Testis (tissue), 3 donors: ENCODE measurements around the gene PAPOLA. TPM values are rescaled to one million over a fixed set of nuclear protein-coding genes. Genes with fewer than 3 reads are reported as not detected.

Source experiments
- DNase-seq: peaks from one replicate; pipeline ENCODE4 v3.0.0-alpha.2; 2019
- H3K27ac ChIP-seq, 2 donors: fragments of 200-600 bp; sonication (generic); one replicate each; pipeline ENCODE4 v1.5.1; 2019
- H3K27me3 ChIP-seq: fragments of 200-600 bp; sonication (generic); one replicate; pipeline ENCODE4 v1.5.1; 2019
- H3K36me3 ChIP-seq: fragments of 200-600 bp; sonication (generic); one replicate; pipeline ENCODE4 v1.5.1; 2017; ENCODE audit warnings: low read depth; ENCODE audit errors: missing control alignments
- H3K4me1 ChIP-seq: fragments of 200-600 bp; sonication (generic); one replicate; pipeline ENCODE4 v1.5.1; 2019
- H3K4me3 ChIP-seq, 2 donors: fragments of 200-600 bp; sonication (generic); one replicate each; pipeline ENCODE4 v1.5.1; 2017 to 2019
- H3K9me3 ChIP-seq: fragments of 200-600 bp; sonication (generic); one replicate; pipeline ENCODE4 v1.5.1; 2017
- POLR2A ChIP-seq: fragments of 450-650 bp; IDR thresholded peaks from one replicate; pipeline ENCODE4 v1.6.1; 2017; ENCODE audit warnings: antibody characterized with exemption, mild to moderate bottlenecking, moderate library complexity
- WGBS, 2 donors: methylation state at CpG; one replicate each; pipeline ENCODE4 v1.1.5; 2018; 5-methylcytosine and 5-hydroxymethylcytosine counted together
- intact Hi-C: fragments of 100-400 bp; cut with DNase I; formaldehyde crosslinking; loops from one replicate; pipeline ENCODE4 v1.15.1; 2023; ENCODE audit warnings: low total_unique reads
- polyA plus RNA-seq: library from polyadenylated mRNA; stranded (reverse); fragments of 350-450 nt; fragmentation: Illumina TruSeq; extraction: RNeasy Lipid Tissue Mini Kit (QIAGEN cat#74804); gene quantifications from one replicate; pipeline ENCODE4 v1.2.3, GENCODE V29; 2014; ENCODE audit warnings: low read depth, low replicate concordance; ENCODE audit not compliant: insufficient read depth
- total RNA-seq, 2 donors: library from RNA; depleted of rRNA; stranded (reverse); fragments of >200 nt; gene quantifications; one replicate each; pipeline ENCODE4 v1.2.3, GENCODE V29; 2016
- TF ChIP-seq, protein P1 (sequence below), 3 experiments: fragments of 450-650 bp in 2 of 3; fragments of 200-600 bp in 1 of 3; sonication (generic) in 1 of 3; IDR thresholded peaks; one replicate each; pipeline ENCODE4 v1.5.1; 2016 to 2019; ENCODE audit warnings: antibody characterized with exemption in 3 of 3, mild to moderate bottlenecking in 2 of 3, moderate library complexity in 1 of 3

Gene PAPOLA
- total and polyA plus RNA-seq, 3 donors from 2014 or later = 166 to 255 (median 194) TPM

- WGBS, 2 donors = 45 to 48% methylated on average over 2 to 3 of the region's 3 CpGs
- H3K27me3 ChIP-seq = no peaks in the 10 kb centered on the region
- intact Hi-C loops = no loop called here
Observed at GRCh38 chr14:96576937-96577336, 74.8 kb downstream of the PAPOLA start.

GRCh38 chr14:96578619-96579018, 76.4 kb downstream of the PAPOLA start:
- H3K27me3 ChIP-seq = no peaks in the 10 kb centered on the region
- TF ChIP-seq, protein P1, sequence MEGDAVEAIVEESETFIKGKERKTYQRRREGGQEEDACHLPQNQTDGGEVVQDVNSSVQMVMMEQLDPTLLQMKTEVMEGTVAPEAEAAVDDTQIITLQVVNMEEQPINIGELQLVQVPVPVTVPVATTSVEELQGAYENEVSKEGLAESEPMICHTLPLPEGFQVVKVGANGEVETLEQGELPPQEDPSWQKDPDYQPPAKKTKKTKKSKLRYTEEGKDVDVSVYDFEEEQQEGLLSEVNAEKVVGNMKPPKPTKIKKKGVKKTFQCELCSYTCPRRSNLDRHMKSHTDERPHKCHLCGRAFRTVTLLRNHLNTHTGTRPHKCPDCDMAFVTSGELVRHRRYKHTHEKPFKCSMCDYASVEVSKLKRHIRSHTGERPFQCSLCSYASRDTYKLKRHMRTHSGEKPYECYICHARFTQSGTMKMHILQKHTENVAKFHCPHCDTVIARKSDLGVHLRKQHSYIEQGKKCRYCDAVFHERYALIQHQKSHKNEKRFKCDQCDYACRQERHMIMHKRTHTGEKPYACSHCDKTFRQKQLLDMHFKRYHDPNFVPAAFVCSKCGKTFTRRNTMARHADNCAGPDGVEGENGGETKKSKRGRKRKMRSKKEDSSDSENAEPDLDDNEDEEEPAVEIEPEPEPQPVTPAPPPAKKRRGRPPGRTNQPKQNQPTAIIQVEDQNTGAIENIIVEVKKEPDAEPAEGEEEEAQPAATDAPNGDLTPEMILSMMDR (IDR thresholded peaks at IDR 0.05) = no peak
- no peak for TF ChIP-seq POLR2A
- WGBS, 2 donors = 72 to 85% methylated on average over 4 to 6 of the region's 6 CpGs
- no peaks in the 10 kb centered on the region for H3K36me3 ChIP-seq
- H3K9me3 ChIP-seq = no peaks in the 10 kb centered on the region
- no peak overlapping the region for H3K27ac ChIP-seq
- intact Hi-C loops = no loop called here
- no peak for DNase-seq
- H3K4me3 ChIP-seq = no peak overlapping the region
- peaks cover 3% of the 10 kb centered on the region for H3K4me1 ChIP-seq

More at GRCh38 chr14:96576937-96577336, 74.8 kb downstream of the PAPOLA start:
- DNase-seq = no peak
- TF ChIP-seq, protein P1 (IDR thresholded peaks at IDR 0.05) = no peak
- TF ChIP-seq POLR2A = no peak
- H3K4me1 ChIP-seq = peaks cover 3% of the 10 kb centered on the region
- H3K9me3 ChIP-seq = no peaks in the 10 kb centered on the region
- H3K4me3 ChIP-seq = no peak overlapping the region
- H3K27ac ChIP-seq = no peak overlapping the region
- H3K36me3 ChIP-seq = no peaks in the 10 kb centered on the region

DNA sequence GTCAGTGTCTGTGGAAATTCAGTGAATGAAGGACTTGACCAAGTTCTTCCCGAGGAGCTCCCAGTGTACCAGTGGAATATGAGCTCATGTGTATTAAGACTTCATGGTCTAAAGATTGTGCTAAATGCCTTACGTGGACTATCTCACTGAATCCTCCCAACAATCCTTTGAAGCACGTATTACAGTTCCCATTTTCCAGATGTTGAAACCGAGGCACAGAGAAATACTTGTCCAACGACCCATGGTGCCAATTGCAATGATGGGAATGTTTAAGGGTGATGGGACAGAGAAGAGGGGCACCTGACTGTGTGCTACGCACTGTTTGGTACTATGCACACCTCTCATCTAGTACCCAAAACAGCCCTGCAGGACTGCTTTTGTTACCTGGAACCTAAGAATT, 77.2 kb downstream of the PAPOLA start:
- no peak for DNase-seq
- no peak for TF ChIP-seq POLR2A
- TF ChIP-seq, protein P1 (IDR thresholded peaks at IDR 0.05) = no peak
- WGBS, 2 donors = 87 to 94% methylated on average over 6 of the region's 6 CpGs
- intact Hi-C loops = no loop called here
- H3K27ac ChIP-seq = no peak overlapping the region
- no peaks in the 10 kb centered on the region for H3K27me3 ChIP-seq
- H3K4me3 ChIP-seq = no peak overlapping the region
- H3K36me3 ChIP-seq = no peaks in the 10 kb centered on the region
- H3K4me1 ChIP-seq = peaks cover under 1% of the 10 kb centered on the region
- no peaks in the 10 kb centered on the region for H3K9me3 ChIP-seq

GRCh38 chr14:96579855-96580254, 77.7 kb downstream of the PAPOLA start:
- intact Hi-C loops = no loop called here
- WGBS, 2 donors = 81 to 90% methylated on average over 6 of the region's 6 CpGs
- TF ChIP-seq POLR2A = no peak
- TF ChIP-seq, protein P1 (IDR thresholded peaks at IDR 0.05) = no peak

GRCh38 chr14:96580566-96580965, 78.4 kb downstream of the PAPOLA start:
- Histone ChIP-seq H3K4me1 (no peaks in the 10 kb centered on the region), H3K9me3 (no peaks in the 10 kb centered on the region), H3K36me3 (no peaks in the 10 kb centered on the region), H3K4me3 (no peak overlapping the region), H3K27ac (no peak overlapping the region), H3K27me3 (no peaks in the 10 kb centered on the region)
- no peak for DNase-seq
- intact Hi-C loops = no loop called here
- TF ChIP-seq, protein P1 (IDR thresholded peaks at IDR 0.05) = no peak
- no peak for TF ChIP-seq POLR2A
- WGBS, 2 donors = 48 to 54% methylated on average over 9 of the region's 9 CpGs

More at GRCh38 chr14:96579855-96580254, 77.7 kb downstream of the PAPOLA start:
- Histone ChIP-seq H3K4me3 (no peak overlapping the region), H3K9me3 (no peaks in the 10 kb centered on the region), H3K36me3 (no peaks in the 10 kb centered on the region), H3K4me1 (no peaks in the 10 kb centered on the region), H3K27ac (no peak overlapping the region), H3K27me3 (no peaks in the 10 kb centered on the region)
- no peak for DNase-seq
